ENCODE results near the gene DKK3.

The DKK3 gene

DNA sequence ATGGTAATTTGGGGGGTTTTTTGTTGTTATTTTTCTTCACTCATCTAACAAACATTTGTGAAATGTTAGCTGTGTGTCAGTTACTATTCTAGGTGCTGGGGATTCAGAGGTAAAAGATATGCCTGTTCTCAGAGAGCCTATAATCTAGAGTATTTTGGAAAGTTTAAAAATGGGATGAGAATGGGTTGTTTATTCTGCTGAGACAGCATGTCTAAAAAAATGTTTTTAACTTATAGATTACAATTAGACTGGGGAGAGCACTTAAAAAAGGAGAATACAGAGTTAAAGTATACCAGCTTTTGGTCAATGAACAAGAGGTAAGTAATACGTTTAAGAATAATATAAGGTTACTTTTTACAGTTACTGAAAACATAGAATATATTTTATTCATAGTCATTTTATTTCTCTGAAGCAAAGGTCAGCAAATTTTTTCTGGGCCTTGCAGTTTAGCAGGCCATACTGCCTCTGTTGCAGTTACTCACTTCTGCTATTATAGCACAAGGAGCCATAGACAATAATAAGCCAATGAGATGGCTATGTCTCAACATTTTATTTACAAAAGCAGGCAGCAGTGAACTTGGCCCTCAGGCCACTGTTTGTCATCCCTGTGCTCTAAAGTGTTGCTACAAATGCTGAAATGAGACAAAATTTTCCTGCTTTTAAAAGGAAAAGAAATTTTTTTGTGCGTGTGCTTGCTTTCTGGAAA is 60.0 kb downstream of the DKK3 start:
- in situ Hi-C loops (cut with MboI; ENCODE audit: low sequenced_read_pairs): loop anchor here (25.0 kb wide), 1 partner anchor 89 kb away; no protein-coding TSS in a partner anchor

DNA sequence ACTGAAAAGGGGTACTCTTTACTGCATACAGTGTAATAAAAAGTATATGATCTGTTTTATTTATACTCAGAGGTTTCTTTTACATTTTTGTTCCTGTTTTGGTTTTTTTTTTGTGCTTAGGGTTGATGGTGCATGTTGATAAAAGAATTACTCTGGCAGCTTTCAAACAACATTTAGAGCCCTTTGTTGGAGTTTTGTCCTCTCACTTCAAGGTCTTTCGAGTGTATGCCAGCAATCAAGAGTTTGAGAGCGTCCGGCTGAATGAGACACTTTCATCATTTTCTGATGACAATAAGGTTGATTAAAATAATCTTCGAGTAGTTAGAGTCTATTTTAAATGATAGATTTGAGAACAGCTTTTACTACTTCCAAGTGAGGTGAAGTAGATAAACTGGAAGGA is 60.6 kb downstream of the DKK3 start:
- in situ Hi-C loops (cut with MboI; ENCODE audit: low sequenced_read_pairs): loop anchor here (25.0 kb wide), 1 partner anchor 89 kb away; no protein-coding TSS in a partner anchor

DNA sequence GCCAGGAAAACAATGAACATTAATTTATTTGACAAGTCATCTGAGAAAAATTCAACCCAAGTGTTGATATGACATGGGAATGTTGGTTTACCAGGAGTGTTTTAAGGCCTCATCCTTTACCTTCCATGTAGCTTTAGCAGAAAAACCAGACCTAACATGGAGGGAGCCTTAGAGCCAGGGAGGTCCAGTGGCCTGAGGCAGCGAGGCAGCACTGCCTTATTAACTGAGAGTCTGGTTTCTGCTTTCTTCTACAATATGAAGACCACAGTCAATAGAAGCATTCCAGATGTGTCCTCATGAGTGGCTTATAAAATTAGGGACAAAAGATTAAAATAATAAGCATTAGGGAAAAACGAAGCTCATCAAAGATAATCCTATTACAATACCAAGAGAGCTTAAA is 61.5 kb downstream of the DKK3 start:
- in situ Hi-C loops (cut with MboI; ENCODE audit: low sequenced_read_pairs): loop anchor here (25.0 kb wide), 1 partner anchor 90 kb away; no protein-coding TSS in a partner anchor

DNA sequence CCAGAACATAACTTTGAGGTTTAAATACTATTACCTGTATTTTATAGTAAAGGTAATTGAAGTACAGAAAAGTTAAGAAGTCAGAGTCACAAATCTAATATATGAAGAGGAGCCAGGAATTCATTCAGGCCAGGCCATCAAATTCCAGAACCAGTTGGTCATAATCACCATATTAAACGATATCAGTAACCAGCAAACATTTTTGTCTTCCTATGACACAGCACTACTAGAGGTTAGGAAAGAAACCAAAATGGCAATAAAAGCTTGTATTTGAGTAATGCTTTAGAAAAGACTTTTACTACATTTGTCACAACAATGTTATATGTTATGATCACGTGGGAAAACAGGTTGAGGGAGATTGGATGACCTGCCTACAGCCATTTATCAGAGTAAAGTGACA is 62.2 kb downstream of the DKK3 start:
- in situ Hi-C loops (cut with MboI; ENCODE audit: low sequenced_read_pairs): loop anchor here (25.0 kb wide), 1 partner anchor 91 kb away; no protein-coding TSS in a partner anchor

DNA sequence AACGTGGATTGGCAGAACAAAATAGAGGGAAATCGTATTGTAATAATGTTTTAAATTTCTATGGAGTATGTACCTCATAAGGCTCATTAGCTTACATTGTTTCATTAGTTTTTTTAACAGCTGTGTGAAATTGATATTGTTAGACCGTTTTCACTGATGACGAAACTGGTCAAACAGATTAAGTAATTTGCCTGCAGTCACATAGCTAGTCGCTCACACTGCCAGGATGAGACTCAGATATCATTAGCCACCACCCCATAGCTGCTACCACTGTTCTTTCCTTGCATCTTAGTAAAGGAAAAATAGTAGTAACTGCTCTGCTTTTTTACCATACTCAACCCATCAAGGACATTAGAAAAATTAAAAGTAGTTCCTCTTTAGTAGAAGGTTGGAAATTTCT is 64.0 kb downstream of the DKK3 start:
- in situ Hi-C loops (cut with MboI; ENCODE audit: low sequenced_read_pairs): loop anchor here (25.0 kb wide), 1 partner anchor 93 kb away; no protein-coding TSS in a partner anchor

DNA sequence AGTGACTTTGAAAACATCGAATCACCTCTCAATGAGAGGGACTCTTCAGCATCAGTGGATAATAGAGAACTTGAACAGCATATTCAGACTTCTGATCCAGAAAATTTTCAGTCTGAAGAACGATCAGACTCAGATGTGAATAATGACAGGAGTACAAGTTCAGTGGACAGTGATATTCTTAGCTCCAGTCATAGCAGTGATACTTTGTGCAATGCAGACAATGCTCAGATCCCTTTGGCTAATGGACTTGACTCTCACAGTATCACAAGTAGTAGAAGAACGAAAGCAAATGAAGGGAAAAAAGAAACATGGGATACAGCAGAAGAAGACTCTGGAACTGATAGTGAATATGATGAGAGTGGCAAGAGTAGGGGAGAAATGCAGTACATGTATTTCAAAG is 65.8 kb downstream of the DKK3 start:
- in situ Hi-C loops (cut with MboI; ENCODE audit: low sequenced_read_pairs): loop anchor here (25.0 kb wide), 1 partner anchor 95 kb away; no protein-coding TSS in a partner anchor

DNA sequence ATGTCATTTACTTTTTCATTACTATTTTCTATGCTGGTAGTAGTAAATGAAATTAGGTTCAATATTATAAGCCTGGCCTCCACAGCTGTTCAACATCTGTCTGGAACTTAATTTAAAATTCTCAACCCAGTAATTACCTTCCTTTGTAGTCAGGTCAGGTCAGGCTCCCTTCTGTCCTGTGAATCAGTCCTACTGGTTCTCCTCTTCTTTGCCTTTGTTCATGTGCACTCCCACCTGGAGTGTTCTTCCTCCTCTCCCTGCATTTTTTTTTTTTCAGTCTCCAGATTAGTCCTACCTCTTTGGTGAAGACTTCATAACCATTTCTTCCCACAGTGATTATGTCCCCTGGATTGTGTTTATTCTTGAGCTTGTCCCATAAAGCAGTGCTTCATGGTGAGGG is 67.9 kb downstream of the DKK3 start:
- in situ Hi-C loops (cut with MboI; ENCODE audit: low sequenced_read_pairs): loop anchor here (25.0 kb wide), 1 partner anchor 97 kb away; no protein-coding TSS in a partner anchor

DNA sequence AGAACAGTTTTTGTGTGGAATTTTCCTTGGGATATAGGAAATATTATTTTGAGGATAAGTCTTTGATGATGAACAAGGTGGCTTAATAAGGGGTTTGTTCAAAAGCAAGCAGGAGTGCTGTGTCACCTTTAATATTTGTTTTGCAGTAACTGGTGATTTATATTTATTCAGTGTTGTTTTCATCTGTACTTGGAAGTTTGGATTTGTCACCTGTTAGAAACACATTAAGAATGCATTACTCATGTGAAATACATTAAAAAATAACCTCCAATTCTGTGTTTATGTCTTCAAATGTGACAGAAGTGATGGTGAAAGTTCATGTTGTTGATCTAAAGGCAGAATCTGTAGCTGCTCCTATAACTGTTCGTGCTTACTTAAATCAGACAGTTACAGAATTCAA is 70.5 kb downstream of the DKK3 start:
- in situ Hi-C loops (cut with MboI; ENCODE audit: low sequenced_read_pairs): loop anchor here (25.0 kb wide), 1 partner anchor 99 kb away; no protein-coding TSS in a partner anchor

DNA sequence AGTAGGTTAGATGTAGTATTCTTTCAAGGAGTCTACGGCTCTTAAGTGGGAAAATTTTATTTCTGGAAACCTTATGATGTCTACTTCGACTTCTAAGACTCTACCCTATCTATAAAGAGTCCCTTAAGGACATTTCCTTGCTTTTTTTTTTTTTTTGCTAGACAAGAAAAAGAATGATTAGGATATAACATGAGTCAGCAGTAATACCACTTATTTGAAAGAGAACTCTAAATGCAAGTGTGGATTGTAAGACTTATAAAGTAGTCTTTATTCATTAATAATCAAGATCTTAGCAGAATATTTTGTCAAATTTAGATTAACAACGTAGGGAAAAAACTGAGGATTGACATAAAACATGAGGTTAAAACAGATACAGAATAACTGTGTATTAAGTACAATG is 71.0 kb downstream of the DKK3 start:
- in situ Hi-C loops (cut with MboI; ENCODE audit: low sequenced_read_pairs): loop anchor here (25.0 kb wide), 1 partner anchor 100 kb away; no protein-coding TSS in a partner anchor

DNA sequence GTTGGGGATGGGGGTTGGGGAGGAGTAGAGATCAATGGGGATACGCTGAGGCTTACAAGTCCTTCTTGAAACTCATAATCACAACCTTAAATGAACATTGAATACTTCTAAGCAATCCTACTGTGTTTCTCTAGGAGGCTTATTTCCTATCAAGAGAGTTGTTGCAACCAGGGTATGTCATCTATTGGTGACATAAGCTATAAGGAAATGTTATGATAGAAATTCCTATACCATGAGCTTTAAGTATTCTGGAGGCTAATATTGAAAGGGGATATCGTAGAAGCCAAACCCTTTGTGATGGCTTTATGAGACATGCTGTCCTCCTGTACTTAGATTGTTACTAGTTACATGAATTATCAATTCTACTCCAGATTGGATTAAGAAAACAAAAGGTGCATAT is 72.9 kb downstream of the DKK3 start:
- in situ Hi-C loops (cut with MboI; ENCODE audit: low sequenced_read_pairs): loop anchor here (25.0 kb wide), 1 partner anchor 102 kb away; no protein-coding TSS in a partner anchor

DNA sequence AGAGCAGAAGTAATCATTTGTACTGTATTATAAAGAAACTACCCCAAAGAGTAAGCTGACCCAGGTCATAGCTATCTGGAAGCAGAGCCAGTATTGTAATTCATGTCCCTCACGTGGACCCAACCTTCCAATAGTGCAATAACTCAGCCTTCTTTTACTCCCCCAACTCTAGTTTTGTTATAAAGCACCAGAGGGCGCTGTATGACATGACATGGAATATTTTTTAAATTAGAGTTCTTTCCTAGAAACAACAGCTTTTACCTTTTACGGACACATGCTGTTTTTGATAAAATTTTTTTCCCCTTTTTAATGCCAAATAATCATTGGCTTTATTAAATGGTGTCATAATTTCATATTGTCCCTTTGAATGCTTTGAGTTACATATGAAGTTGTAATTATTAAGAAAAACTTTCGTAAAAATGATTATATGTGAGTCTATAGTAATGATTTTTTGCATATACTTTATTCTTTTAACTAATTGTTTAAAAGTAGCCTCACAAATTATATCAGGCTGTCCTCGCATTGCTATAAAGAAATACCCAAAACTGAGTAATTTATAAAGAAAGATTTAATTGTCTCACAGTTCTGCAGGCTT is 76.9 kb downstream of the DKK3 start:
- in situ Hi-C loops (cut with MboI; ENCODE audit: low sequenced_read_pairs): loop anchor here (25.0 kb wide), 1 partner anchor 106 kb away; no protein-coding TSS in a partner anchor

DNA sequence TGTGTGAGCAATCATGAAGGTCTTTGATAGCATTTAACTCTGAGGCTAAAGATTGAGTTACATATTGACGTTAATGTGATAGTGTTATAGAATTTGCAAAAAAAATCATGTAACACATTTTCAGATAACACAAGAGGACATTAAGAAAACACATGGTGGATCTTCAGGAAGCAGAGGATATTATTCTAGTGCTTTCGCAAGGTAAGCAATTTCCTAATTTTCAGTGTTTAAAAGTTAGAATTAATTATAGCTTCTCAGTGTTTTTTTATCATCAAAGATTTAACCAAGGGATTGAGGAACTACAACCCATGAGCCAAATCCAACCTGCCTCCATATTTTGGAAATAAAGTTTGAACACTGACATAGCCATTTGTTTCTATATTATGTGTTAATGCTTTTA is 78.5 kb downstream of the DKK3 start:
- in situ Hi-C loops (cut with MboI; ENCODE audit: low sequenced_read_pairs): loop anchor here (25.0 kb wide), 1 partner anchor 107 kb away; no protein-coding TSS in a partner anchor

DNA sequence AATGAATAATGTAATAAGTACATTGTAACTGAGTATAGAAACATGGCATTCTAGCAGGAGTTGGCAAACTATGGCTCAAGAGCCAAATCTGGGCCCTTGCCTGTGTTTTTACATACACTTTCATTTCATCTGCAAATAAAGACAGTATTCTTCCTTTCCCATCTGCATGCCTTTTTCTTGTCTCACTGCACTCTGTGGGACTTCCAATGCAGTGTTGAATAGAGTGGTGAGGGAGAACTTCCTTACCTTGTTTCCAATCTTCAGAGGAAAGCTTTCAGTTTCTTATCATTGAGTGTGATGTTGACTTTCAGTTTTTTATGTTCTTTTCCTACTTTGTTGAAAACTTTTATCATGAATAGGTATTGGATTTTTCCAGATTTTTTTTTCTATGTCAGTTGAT is 84.6 kb downstream of the DKK3 start:
- in situ Hi-C loops (cut with MboI; ENCODE audit: low sequenced_read_pairs): no loop called here

DNA sequence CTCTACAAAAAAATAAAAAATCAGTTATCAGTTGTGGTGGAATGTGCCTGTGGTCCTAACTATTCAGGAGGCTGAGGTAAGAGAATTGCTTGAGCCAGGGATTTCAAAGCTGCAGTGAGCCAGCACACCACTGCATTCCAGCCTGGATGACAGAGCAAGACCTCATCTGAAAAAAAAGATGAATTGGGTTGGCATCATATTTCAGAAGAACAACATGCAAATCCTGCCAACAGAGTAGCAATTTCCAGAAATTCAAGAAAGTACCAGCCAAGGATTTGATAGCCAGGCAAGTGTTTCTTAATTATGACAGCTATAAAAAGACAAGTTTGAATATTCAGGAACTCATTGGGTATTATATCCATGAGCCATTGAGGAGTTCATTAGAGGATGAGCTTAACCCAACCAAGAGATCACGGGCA is 91.4 kb downstream of the DKK3 start:
- in situ Hi-C loops (cut with MboI; ENCODE audit: low sequenced_read_pairs): no loop called here

DNA sequence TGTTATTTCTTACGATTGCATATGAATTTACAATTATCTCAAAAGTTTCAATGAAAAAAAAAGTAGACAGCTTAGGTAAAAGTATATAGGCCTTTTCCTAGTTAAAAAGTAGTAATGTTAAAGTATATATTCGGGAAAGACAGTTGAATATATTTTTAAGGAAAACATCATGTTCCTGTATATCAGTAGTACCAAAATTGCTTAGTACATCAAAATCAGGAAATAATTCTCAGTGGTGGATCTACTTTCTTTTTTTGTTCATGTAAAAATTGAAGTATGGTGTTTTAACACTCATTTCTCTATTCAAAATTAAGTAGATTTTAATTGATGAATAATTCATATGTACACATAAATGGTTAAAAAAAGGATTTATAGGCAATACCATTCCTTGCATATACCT is 92.8 kb downstream of the DKK3 start:
- in situ Hi-C loops (cut with MboI; ENCODE audit: low sequenced_read_pairs): no loop called here

DNA sequence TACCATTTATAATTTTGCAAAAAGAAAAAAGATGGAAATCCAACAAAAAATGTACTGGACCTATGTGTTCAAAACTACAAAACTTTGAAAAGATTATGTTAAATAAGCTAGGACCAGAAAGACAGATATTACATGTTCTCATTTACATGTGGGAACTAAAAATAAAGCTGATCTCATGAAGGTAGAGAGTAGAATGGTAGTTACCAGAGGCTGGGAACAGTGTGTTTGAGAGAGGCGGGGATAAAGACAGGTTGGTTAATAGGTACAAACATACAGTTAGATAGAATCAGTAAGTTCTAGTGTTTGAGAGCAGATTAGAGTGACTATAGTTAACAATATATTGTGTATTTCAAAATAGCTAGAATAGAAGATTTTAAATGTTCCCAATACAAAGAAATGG is 95.0 kb downstream of the DKK3 start:
- in situ Hi-C loops (cut with MboI; ENCODE audit: low sequenced_read_pairs): no loop called here
